ENCODE measurements around the gene NEK1. TPM values are rescaled to one million over a fixed set of nuclear protein-coding genes. Genes with fewer than 3 reads are reported as not detected.

Gene NEK1
- total RNA-seq, 1 experiment from 2014 or later = 12.3 TPM

DNA sequence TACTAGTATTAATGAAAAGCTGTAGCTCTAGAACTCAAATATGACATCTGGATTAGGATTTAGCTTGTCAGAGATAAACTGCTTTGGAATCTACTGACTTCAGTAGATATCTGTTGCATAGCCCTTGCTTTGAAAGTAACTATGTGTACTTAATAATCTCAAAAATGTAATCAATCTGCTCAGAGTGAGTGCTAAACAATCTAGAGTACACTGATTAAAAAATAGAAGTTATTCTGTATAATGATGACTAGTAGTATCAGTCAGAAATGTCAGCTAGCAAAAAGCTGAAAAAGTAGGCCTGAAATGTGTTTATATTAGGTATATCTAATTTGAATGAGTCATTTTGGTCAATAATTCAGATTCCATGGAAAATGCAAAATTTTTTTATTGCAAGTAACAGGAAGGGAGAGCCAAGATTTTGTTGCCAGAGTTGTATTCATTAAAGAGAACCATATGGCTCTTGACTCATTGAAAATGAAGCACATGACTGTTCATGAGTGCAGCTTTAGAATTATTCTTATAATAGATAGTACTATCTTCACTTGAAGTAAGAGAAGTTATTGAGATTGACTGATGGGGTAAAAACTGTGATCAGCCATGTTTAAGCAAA, 28.0 kb upstream of the NEK1 start:
- H3K27ac Mint-ChIP-seq = no peak overlapping the region
- Histone ChIP-seq H3K4me1 (ENCODE audit: insufficient read depth, low read length) (no peaks in the 10 kb centered on the region), H2BK15ac (ENCODE audit: low read depth, low read length) (no peak overlapping the region), H3K4ac (ENCODE audit: low read depth, low read length) (no peak overlapping the region), H3K18ac (ENCODE audit: insufficient read length, low read depth, low read length) (no peak overlapping the region), H2AFZ (ENCODE audit: low read length) (no peak overlapping the region), H3K14ac (ENCODE audit: insufficient read depth, low read length) (no peak overlapping the region), H3K4me2 (ENCODE audit: insufficient read depth, insufficient read length, low read length) (no peak overlapping the region), H4K8ac (replicated peaks; ENCODE audit: insufficient read length, low read depth, low read length) (no peak overlapping the region), H3K56ac (ENCODE audit: insufficient read length, low read depth, low read length) (no peak overlapping the region), H3T11ph (ENCODE audit: low read length) (no peak overlapping the region), H3K9me3 (ENCODE audit: control insufficient read depth, low read depth, low read length) (no peaks in the 10 kb centered on the region), H2AK5ac (ENCODE audit: insufficient read length, low read length) (no peak overlapping the region), H2BK5ac (ENCODE audit: insufficient read length, low read length) (no peak overlapping the region), H2BK12ac (ENCODE audit: insufficient read length, low read depth, low read length) (no peak overlapping the region), H4K91ac (ENCODE audit: insufficient read length, low read depth, low read length) (no peak overlapping the region), H3K79me1 (ENCODE audit: insufficient read depth, low read depth, low read length, poor library complexity, severe bottlenecking) (peaks cover 2% of the 10 kb centered on the region), H3K23me2 (ENCODE audit: insufficient read length, low read depth, low read length, poor library complexity, severe bottlenecking) (no peaks in the 10 kb centered on the region), H3K27ac (ENCODE audit: insufficient read length, low read depth, low read length) (no peak overlapping the region), H3K23ac (ENCODE audit: insufficient read length, low read depth, low read length) (no peak overlapping the region), H4K5ac (ENCODE audit: insufficient read length, low read depth, low read length) (no peak overlapping the region), H3K79me2 (ENCODE audit: insufficient read depth, low read length) (no peaks in the 10 kb centered on the region), H2BK120ac (ENCODE audit: low read depth, low read length, poor library complexity, severe bottlenecking) (no peak overlapping the region), H3K27me3 (ENCODE audit: insufficient read depth, low read length) (no peaks in the 10 kb centered on the region), H3K9ac (ENCODE audit: extremely low read depth, insufficient read length, low read length) (no peak overlapping the region), H2BK20ac (ENCODE audit: low read depth, low read length, poor library complexity, severe bottlenecking) (no peak overlapping the region), H4K20me1 (ENCODE audit: control insufficient read depth, insufficient read depth, insufficient read length) (no peaks in the 10 kb centered on the region)
- peaks cover 2 to 41% (median 29%) of the 10 kb centered on the region in 3 experiments; a peak in 6 of 7 replicates for H3K36me3 Mint-ChIP-seq (ENCODE audit: insufficient read depth in 1 of 3, low read depth in 3 of 3)
- no peak for DNase-seq
- H3K27me3 Mint-ChIP-seq (ENCODE audit: low read depth) = no peaks in the 10 kb centered on the region
- no peak overlapping the region for H3K4me3 Mint-ChIP-seq
- TF ChIP-seq, protein P1, sequence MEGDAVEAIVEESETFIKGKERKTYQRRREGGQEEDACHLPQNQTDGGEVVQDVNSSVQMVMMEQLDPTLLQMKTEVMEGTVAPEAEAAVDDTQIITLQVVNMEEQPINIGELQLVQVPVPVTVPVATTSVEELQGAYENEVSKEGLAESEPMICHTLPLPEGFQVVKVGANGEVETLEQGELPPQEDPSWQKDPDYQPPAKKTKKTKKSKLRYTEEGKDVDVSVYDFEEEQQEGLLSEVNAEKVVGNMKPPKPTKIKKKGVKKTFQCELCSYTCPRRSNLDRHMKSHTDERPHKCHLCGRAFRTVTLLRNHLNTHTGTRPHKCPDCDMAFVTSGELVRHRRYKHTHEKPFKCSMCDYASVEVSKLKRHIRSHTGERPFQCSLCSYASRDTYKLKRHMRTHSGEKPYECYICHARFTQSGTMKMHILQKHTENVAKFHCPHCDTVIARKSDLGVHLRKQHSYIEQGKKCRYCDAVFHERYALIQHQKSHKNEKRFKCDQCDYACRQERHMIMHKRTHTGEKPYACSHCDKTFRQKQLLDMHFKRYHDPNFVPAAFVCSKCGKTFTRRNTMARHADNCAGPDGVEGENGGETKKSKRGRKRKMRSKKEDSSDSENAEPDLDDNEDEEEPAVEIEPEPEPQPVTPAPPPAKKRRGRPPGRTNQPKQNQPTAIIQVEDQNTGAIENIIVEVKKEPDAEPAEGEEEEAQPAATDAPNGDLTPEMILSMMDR (conservative IDR thresholded peaks at IDR 0.05) = no peak
- no peaks in the 10 kb centered on the region for H3K9me3 Mint-ChIP-seq
- H3K4me1 Mint-ChIP-seq = no peaks in the 10 kb centered on the region

All from H9 (cell line).